ENCODE measurements around the gene CA6.
"Not testable (repeated sequence)": the region's sequence is repeated elsewhere in the genome, so short reads cannot be mapped to it uniquely, and the experiment has no call there.

Gene CA6

GRCh38 chr1:9008236-9008635 lies 62.6 kb downstream of the CA6 start:
- no peak for DNase-seq

GRCh38 chr1:9009438-9010370 lies 64.0 kb downstream of the CA6 start:
- DNase-seq, result no peak

- no peak for DNase-seq
These were observed 65.2 kb downstream of the CA6 start for GRCh38 chr1:9010781-9011323.

GRCh38 chr1:9013819-9014218 lies 68.2 kb downstream of the CA6 start:
- DNase-seq, result no peak

GRCh38 chr1:9014475-9015375 lies 69.1 kb downstream of the CA6 start:
- DNase-seq, result no peak

- no peak for DNase-seq
These were observed 70.8 kb downstream of the CA6 start for GRCh38 chr1:9016455-9016854.

GRCh38 chr1:9018333-9018732 lies 72.7 kb downstream of the CA6 start:
- no peak for DNase-seq

- no peak for DNase-seq
These were observed 74.2 kb downstream of the CA6 start for GRCh38 chr1:9019896-9020295.

- no peak for DNase-seq
These were observed 74.6 kb downstream of the CA6 start for GRCh38 chr1:9020305-9020704.

- not testable (repeated sequence) for DNase-seq
These were observed 76.5 kb downstream of the CA6 start for GRCh38 chr1:9022026-9022738.

GRCh38 chr1:9022773-9023172 lies 77.1 kb downstream of the CA6 start:
- no peak for DNase-seq
